Left ventricle myocardium inferior (tissue), 1 donor: Measurements from ENCODE around the gene DYNLRB2. TPM values are rescaled to one million over a fixed set of nuclear protein-coding genes. Genes with fewer than 3 reads are reported as not detected.
A peak's percentile ranks its signal among the peaks of the same experiment; 100 is the strongest.

Experiments
- DNase-seq: peaks from one replicate; pipeline ENCODE4 v3.0.0-alpha.2; 2020
- H3K27ac ChIP-seq: fragments of 200-600 bp; replicated peaks from 2 replicates; pipeline ENCODE4 v1.8.0; 2021
- H3K27me3 ChIP-seq: fragments of 200-600 bp; 2 replicates; pipeline ENCODE4 v1.8.0; 2021; ENCODE audit warnings: low read depth
- H3K36me3 ChIP-seq: fragments of 200-600 bp; 2 replicates; pipeline ENCODE4 v1.8.0; 2021
- H3K4me1 ChIP-seq: fragments of 200-600 bp; 2 replicates; pipeline ENCODE4 v1.8.0; 2021
- H3K4me3 ChIP-seq: fragments of 200-600 bp; 2 replicates; pipeline ENCODE4 v1.8.0; 2021; ENCODE audit warnings: mild to moderate bottlenecking, moderate library complexity
- H3K9me3 ChIP-seq: fragments of 200-600 bp; replicated peaks from 2 replicates; pipeline ENCODE4 v1.8.0; 2021
- CTCF ChIP-seq: fragments of 200-600 bp; IDR thresholded peaks from 2 replicates; pipeline ENCODE4 v1.8.0; 2021; ENCODE audit warnings: antibody characterized with exemption, mild to moderate bottlenecking, borderline replicate concordance
- intact Hi-C: fragments of 100-400 bp; cut with micrococcal nuclease; formaldehyde crosslinking; loops from one replicate; pipeline ENCODE4 v1.11.0; 2022
- total RNA-seq: library from RNA; stranded (reverse); fragmentation: NEBNext Ultra II Directional; extraction: Animal tissue kit (Norgen Biotek cat#: 25700); gene quantifications from one replicate; pipeline ENCODE4 v1.2.1, GENCODE V29; 2021
- donor health status: DM: no; HTN: yes; CAD: no; lungs with severe emphysema.

Gene DYNLRB2
- total RNA-seq, 1 donor from 2014 or later: not detected

GRCh38 chr16:80577485-80578280 is 36.9 kb downstream of the DYNLRB2 start:
- no peaks in the 10 kb centered on the region for H3K36me3 ChIP-seq
- no peak overlapping the region for H3K4me3 ChIP-seq
- no peaks in the 10 kb centered on the region for H3K4me1 ChIP-seq
- no peak for DNase-seq
- H3K27ac ChIP-seq: no peak overlapping the region
- no peaks in the 10 kb centered on the region for H3K27me3 ChIP-seq
- intact Hi-C loops: no loop called here
- TF ChIP-seq CTCF: no peak
- H3K9me3 ChIP-seq: no peaks in the 10 kb centered on the region

GRCh38 chr16:80580109-80580832 is 39.5 kb downstream of the DYNLRB2 start:
- intact Hi-C loops: no loop called here
- H3K27ac ChIP-seq: no peak overlapping the region
- no peak overlapping the region for H3K4me3 ChIP-seq
- H3K4me1 ChIP-seq: no peaks in the 10 kb centered on the region
- no peak for TF ChIP-seq CTCF
- no peaks in the 10 kb centered on the region for H3K9me3 ChIP-seq
- no peak for DNase-seq
- no peaks in the 10 kb centered on the region for H3K36me3 ChIP-seq
- no peaks in the 10 kb centered on the region for H3K27me3 ChIP-seq

GRCh38 chr16:80583466-80583865 is 42.7 kb downstream of the DYNLRB2 start:
- Histone ChIP-seq H3K27me3 (no peaks in the 10 kb centered on the region), H3K4me3 (no peak overlapping the region), H3K27ac (no peak overlapping the region), H3K4me1 (no peaks in the 10 kb centered on the region), H3K36me3 (no peaks in the 10 kb centered on the region), H3K9me3 (no peaks in the 10 kb centered on the region)
- peak; percentile 19 for DNase-seq
- TF ChIP-seq CTCF: no peak
- intact Hi-C loops: no loop called here

- Histone ChIP-seq H3K27ac (no peak overlapping the region), H3K27me3 (no peaks in the 10 kb centered on the region), H3K9me3 (no peaks in the 10 kb centered on the region), H3K4me1 (no peaks in the 10 kb centered on the region), H3K36me3 (no peaks in the 10 kb centered on the region), H3K4me3 (no peak overlapping the region)
- no peak for TF ChIP-seq CTCF
- no peak for DNase-seq
- intact Hi-C loops: no loop called here
Observed at GRCh38 chr16:80585764-80586163, 45.0 kb downstream of the DYNLRB2 start.

GRCh38 chr16:80586476-80586875 is 45.7 kb downstream of the DYNLRB2 start:
- H3K27ac ChIP-seq: no peak overlapping the region
- no peak for TF ChIP-seq CTCF
- intact Hi-C loops: no loop called here
- H3K4me3 ChIP-seq: no peak overlapping the region
- H3K27me3 ChIP-seq: no peaks in the 10 kb centered on the region
- H3K36me3 ChIP-seq: no peaks in the 10 kb centered on the region
- H3K4me1 ChIP-seq: no peaks in the 10 kb centered on the region
- no peaks in the 10 kb centered on the region for H3K9me3 ChIP-seq
- DNase-seq: no peak
